ENCODE data around the gene C18orf32.

The C18orf32 gene

DNA sequence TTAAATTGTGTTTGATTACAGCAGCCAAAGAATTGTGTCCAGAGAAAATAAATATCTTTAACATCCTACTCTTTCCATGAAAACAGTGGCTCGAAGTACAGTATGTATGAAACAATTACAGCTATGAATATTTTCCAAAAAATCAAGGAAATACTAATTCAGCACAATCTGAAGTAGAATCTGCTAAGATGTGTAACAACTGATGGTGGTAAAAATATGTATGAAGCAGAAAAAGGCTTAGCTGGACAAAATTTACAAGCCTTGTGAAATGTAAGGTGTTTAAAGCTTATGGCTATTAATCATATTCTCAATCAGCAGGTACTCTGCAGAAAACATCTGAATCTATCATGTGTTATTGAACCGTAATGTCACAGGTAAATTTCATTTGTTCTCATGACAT lies 43.2 kb downstream of the C18orf32 start:
- no peak for DNase-seq (ENCODE audit: low read depth)
- TF ChIP-seq, protein P1, sequence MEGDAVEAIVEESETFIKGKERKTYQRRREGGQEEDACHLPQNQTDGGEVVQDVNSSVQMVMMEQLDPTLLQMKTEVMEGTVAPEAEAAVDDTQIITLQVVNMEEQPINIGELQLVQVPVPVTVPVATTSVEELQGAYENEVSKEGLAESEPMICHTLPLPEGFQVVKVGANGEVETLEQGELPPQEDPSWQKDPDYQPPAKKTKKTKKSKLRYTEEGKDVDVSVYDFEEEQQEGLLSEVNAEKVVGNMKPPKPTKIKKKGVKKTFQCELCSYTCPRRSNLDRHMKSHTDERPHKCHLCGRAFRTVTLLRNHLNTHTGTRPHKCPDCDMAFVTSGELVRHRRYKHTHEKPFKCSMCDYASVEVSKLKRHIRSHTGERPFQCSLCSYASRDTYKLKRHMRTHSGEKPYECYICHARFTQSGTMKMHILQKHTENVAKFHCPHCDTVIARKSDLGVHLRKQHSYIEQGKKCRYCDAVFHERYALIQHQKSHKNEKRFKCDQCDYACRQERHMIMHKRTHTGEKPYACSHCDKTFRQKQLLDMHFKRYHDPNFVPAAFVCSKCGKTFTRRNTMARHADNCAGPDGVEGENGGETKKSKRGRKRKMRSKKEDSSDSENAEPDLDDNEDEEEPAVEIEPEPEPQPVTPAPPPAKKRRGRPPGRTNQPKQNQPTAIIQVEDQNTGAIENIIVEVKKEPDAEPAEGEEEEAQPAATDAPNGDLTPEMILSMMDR (IDR thresholded peaks at IDR 0.05; ENCODE audit: control insufficient read depth, insufficient read depth, low read depth, low read length, missing control alignments): no peak

DNA sequence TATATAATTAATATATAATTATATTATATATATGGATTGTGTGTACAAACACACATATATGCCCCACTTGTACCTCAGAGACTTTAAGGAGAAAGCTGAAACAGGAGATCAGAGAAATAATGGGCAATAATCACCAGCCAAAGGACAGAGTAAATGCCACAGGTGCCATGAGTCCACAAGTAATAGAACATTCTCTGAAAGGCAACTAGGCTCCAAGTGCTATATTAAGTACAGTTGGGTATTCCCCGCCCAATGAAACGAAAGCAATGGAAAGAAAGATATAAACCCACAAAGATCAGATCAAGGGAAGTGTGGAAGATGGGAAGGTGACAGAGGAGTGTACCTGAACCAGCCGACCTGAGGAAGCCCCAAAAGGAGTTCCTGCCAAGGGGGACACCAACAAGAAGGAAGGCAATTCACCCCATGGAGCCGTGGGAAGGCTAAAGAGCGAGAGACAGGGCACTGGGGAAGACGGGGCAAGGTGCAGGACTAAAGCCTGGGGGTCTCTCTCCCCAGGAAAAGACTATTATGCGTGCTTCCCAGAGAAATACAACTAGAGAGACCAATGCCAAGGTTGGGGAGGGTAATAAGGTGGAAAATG lies 45.6 kb downstream of the C18orf32 start:
- no peak overlapping the region for H3K4me3 ChIP-seq (ENCODE audit: control insufficient read depth, low read depth, low read length)
- no peak for DNase-seq (ENCODE audit: low read depth)
- TF ChIP-seq, protein P1 (IDR thresholded peaks at IDR 0.05; ENCODE audit: control insufficient read depth, insufficient read depth, low read depth, low read length, missing control alignments): no peak

More for the DNA sequence above, 43.2 kb downstream of the C18orf32 start:
- no peak overlapping the region for H3K4me3 ChIP-seq (ENCODE audit: control insufficient read depth, low read depth, low read length)

DNA sequence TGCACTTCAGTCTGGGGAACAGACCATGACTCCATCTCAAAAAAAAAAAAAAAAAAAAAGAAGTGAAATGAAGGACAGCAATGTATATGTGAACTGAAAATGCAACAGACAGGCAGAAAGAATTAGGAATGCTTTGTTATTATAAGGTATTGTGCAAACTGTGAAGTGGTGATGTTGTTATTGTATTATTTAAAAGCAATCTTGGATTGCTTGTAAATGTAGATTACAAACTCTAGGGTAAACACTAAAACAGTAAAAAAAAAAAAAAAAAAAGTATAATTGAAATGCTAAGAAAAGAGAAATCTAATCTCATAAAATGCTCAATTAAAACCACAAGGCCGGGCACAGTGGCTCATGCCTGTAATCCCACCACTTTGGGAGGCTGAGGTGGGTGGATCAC lies 51.9 kb downstream of the C18orf32 start:
- TF ChIP-seq, protein P1 (IDR thresholded peaks at IDR 0.05; ENCODE audit: control insufficient read depth, insufficient read depth, low read depth, low read length, missing control alignments): no peak
- no peak overlapping the region for H3K4me3 ChIP-seq (ENCODE audit: control insufficient read depth, low read depth, low read length)
- no peak for DNase-seq (ENCODE audit: low read depth)

DNA sequence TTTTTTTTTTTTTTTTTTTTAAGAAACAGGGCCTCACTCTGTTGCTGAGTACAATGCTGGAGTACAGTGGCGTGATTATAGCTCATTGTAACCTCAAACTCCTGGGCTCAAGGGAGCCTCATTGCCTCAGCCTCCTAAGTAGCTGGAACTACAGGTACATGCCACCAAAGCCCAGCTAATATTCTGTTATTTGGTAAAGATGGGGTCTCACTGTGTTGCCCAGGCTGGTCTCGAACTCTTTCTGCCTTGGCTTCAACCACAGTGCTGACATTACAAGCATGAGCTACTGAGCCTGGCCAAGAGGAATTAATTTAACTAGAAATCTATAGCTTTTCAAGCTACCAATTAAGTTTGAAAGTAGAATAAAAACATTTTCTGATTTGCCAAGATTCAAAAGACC lies 54.4 kb downstream of the C18orf32 start:
- TF ChIP-seq, protein P1 (IDR thresholded peaks at IDR 0.05; ENCODE audit: control insufficient read depth, insufficient read depth, low read depth, low read length, missing control alignments): no peak
- no peak overlapping the region for H3K4me3 ChIP-seq (ENCODE audit: control insufficient read depth, low read depth, low read length)
- DNase-seq (ENCODE audit: low read depth): no peak

DNA sequence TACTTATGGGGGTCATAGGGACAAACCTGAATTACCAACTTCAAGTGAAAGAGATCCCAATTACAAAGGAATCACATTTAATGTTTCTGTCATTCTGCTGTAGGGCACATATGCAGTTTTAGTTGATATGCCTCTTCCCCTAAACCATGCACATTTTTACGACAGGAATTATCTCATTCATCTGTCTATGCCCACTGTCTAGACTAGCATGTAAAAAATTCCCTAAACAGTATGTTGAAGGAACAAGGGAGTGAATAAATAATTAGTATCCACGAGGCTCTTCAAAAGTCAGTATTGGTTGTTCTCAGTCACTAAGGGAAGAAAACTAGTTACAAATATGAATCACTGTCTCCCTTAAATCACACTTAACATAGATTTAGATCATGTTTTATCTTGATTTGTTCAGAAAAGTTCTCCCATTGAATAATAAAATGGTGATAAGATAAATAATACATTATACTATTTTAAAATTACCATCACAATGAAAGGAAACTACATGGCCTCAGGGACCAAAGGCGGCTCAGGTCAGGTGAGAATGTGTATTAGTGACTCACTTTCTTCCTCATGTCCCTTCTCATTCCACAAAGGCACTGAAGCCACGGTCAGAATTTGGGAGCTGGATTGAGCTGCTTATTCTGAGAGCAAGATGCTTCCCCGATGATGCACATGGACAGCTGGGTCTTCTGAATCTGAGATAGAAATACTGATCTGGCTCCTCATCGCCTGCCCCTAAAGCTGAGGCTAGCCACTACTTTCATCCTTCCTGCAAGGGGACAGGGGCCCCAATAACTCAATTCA lies 55.7 kb downstream of the C18orf32 start:
- TF ChIP-seq, protein P1 (IDR thresholded peaks at IDR 0.05; ENCODE audit: control insufficient read depth, insufficient read depth, low read depth, low read length, missing control alignments): no peak
- DNase-seq (ENCODE audit: low read depth): no peak
- no peak overlapping the region for H3K4me3 ChIP-seq (ENCODE audit: control insufficient read depth, low read depth, low read length)

Measured in AG09309 (cell line).